Glomerular endothelial cell (primary cell): ENCODE data around the gene PER1. TPM values are rescaled to one million over a fixed set of nuclear protein-coding genes. Genes with fewer than 3 reads are reported as not detected.

Experiments used
- DNase-seq: peaks from one replicate; pipeline ENCODE4 v3.0.0-alpha.2; 2011; ENCODE audit warnings: low read depth, low spot score; ENCODE audit errors: extremely low read depth
- total RNA-seq: library from RNA; depleted of rRNA; stranded (reverse); fragments of >200 nt; gene quantifications from 2 replicates; pipeline ENCODE4 v1.2.3, GENCODE V29; 2015

The PER1 gene
- total RNA-seq, 1 donor from 2014 or later: 23.7 TPM

GRCh38 chr17:8155231-8155995, 3.2 kb upstream of the PER1 start:
- DNase-seq: no peak

GRCh38 chr17:8154608-8155155, 2.5 kb upstream of the PER1 start:
- no peak for DNase-seq

GRCh38 chr17:8153957-8154607, 1.9 kb upstream of the PER1 start:
- no peak for DNase-seq

GRCh38 chr17:8153525-8153956, 1.3 kb upstream of the PER1 start:
- DNase-seq: no peak

GRCh38 chr17:8153031-8153451, 837 bp upstream of the PER1 start:
- no peak for DNase-seq

- DNase-seq: no peak
Measured at GRCh38 chr17:8151641-8152111, 528 bp downstream of the PER1 start.

- DNase-seq: no peak
Measured at GRCh38 chr17:8151120-8151640, 1.0 kb downstream of the PER1 start.

GRCh38 chr17:8150194-8151119, 1.7 kb downstream of the PER1 start:
- no peak for DNase-seq

GRCh38 chr17:8149419-8150193, 2.6 kb downstream of the PER1 start:
- DNase-seq: no peak

GRCh38 chr17:8148560-8148959, 3.6 kb downstream of the PER1 start:
- no peak for DNase-seq

GRCh38 chr17:8147805-8148404, 4.3 kb downstream of the PER1 start:
- no peak for DNase-seq

GRCh38 chr17:8147141-8147804, 4.9 kb downstream of the PER1 start:
- no peak for DNase-seq

GRCh38 chr17:8146381-8147140, 5.6 kb downstream of the PER1 start:
- DNase-seq: no peak

- DNase-seq: no peak
Measured at GRCh38 chr17:8145811-8146210, 6.4 kb downstream of the PER1 start.

GRCh38 chr17:8144401-8145231, 7.6 kb downstream of the PER1 start:
- no peak for DNase-seq

GRCh38 chr17:8143581-8144400, 8.4 kb downstream of the PER1 start:
- DNase-seq: no peak
